Anterior cingulate cortex (tissue), 58 donors: ENCODE results near the gene FUBP1.
"Not testable (repeated sequence)": the region's sequence is repeated elsewhere in the genome, so short reads cannot be mapped to it uniquely, and the experiment has no call there.

Experiments
- DNase-seq, 58 donors: peaks; one replicate each; lab custom pipeline; 2025; lab: John Stamatoyannopoulos, UW

FUBP1 gene

GRCh38 chr1:77950873-77951272 is 28.0 kb downstream of the FUBP1 start:
- no peak for DNase-seq

- DNase-seq = no peak
Observed at GRCh38 chr1:77948841-77949424, 29.9 kb downstream of the FUBP1 start.

DNA sequence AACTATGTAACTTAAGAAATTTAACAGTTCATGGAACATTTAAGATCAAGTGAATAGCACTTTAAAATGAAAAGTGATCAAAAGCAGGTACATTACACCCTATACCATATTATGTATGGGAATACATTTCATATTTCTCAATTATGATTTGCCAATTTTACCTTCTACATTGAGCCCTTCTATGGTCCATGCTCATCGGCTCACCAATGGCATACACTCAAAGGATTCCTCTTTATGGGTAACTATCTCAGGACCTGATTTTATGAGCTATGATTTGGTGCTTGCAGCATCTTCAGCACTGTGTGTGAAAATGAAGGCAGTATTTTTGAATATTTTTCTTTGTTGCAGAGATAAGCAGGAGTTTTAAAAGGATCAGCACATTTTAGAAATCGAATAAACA is 33.5 kb downstream of the FUBP1 start:
- no peak for DNase-seq

- no peak for DNase-seq
Observed at GRCh38 chr1:77942400-77943140, 36.3 kb downstream of the FUBP1 start.

GRCh38 chr1:77940921-77941570 is 37.8 kb downstream of the FUBP1 start:
- no peak for DNase-seq

DNA sequence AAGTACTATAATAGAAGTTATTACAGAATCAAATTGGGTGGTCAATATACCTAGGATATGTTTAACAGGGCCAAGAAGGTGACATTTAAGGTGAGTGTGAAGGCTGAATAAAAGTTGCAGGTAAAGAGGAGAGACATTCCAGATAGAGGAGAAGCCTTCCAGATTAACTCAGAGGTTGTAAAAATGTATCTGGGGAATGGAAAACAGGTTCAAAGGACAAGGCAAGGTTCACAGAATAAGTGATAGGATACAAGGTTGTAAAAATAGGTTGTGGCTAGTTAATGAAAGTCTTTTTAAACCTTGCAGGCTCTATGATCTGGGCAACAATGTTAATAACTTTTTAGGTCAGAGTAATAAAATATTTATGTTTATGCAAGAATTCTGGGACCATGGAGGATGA is 40.2 kb downstream of the FUBP1 start:
- no peak for DNase-seq

DNA sequence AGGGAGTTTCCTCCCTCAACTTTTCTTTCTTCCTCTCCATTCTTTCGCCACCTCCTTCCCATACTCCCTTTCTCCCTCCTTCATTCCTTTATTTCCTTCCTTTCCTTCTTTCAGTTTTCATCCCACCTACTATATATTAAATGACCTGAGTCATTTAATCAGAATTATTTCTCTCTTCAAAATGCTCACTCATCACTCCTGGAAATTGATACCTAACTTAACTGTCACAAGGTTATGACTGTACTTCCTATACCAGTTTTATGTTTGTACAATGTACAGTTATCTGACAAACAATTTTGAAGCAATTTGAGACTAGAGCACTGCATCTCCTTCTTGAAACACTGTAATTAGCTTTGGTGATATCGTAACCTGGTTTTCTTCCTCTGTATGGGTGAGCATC is 49.1 kb downstream of the FUBP1 start:
- no peak for DNase-seq

GRCh38 chr1:77927414-77927813 is 51.5 kb downstream of the FUBP1 start:
- DNase-seq = no peak

- DNase-seq = no peak
Observed at GRCh38 chr1:77926561-77927357, 52.1 kb downstream of the FUBP1 start.

GRCh38 chr1:77925956-77926355 is 52.9 kb downstream of the FUBP1 start:
- no peak for DNase-seq

GRCh38 chr1:77925518-77925917 is 53.4 kb downstream of the FUBP1 start:
- no peak for DNase-seq

DNA sequence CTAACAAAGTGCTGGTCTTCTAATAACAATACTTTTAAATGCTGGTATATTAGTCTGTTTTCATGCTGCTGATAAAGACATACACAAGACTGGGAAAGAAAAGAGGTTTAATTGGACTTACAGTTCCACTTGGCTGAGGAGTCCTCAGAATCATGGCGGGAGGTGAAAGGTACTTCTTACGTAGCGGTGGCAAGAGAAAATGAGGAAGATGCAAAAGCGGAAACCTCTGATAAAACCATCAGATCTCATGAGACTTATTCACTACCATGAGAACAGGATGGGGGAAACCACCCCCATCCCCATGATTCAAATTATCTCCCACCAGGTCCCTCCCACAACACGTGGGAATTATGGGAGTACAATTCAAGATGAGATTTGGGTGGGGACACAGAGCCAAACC is 60.0 kb downstream of the FUBP1 start:
- not testable (repeated sequence) for DNase-seq

- DNase-seq = no peak
Observed at GRCh38 chr1:77910116-77910515, 68.8 kb downstream of the FUBP1 start.

DNA sequence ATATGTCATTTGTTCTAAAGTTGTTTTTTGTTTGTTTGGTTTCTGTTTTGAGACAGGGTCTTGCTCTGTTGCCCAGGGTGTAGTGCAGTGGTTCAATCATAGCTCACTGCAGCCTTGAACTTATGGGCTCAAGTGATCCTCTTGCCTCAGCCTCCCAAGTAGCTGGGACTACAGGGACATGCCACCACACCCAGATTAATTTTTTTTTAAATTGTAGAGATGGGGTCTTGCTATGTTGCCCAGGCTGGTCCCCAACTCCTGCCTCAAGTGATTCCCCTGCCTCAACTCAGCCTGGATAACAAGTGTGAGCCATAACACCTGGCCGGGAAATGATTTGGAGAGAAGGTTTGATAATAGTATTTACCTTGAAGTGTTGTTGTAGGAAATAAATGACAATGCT is 72.2 kb downstream of the FUBP1 start:
- DNase-seq = no peak

- DNase-seq = no peak
Observed at GRCh38 chr1:77906019-77906545, 72.8 kb downstream of the FUBP1 start.

GRCh38 chr1:77905603-77906002 is 73.3 kb downstream of the FUBP1 start:
- no peak for DNase-seq

DNA sequence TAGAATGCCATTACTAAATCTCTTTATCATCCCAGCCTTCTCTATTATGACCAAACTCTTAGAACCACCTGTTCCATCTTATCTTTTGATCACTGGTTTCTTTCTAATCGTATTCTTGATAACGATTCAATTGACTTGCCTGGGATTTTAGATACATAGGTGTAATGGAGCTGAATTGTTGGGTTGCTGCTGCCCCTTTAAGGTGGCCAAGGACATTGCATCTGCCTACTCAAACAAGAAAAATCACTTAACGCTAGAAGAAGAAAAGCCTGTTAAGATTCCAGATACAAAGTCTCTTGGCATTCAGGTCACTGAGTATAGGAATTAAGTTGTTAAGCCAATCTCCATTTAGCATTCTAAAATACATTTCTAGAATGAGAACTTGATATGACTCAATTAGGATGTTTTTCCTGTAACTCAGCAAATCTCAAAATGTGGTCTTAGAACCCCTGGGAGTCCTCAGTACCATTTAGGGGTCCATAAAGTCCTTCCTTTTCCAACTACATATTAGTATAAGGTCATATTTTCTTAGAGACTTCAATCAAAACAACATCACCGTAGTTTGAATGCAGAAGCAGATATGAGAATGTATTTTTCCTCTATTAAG is 78.1 kb downstream of the FUBP1 start:
- DNase-seq = peak in 14 of 58 donors; percentile 1 to 37 (median 12)

DNA sequence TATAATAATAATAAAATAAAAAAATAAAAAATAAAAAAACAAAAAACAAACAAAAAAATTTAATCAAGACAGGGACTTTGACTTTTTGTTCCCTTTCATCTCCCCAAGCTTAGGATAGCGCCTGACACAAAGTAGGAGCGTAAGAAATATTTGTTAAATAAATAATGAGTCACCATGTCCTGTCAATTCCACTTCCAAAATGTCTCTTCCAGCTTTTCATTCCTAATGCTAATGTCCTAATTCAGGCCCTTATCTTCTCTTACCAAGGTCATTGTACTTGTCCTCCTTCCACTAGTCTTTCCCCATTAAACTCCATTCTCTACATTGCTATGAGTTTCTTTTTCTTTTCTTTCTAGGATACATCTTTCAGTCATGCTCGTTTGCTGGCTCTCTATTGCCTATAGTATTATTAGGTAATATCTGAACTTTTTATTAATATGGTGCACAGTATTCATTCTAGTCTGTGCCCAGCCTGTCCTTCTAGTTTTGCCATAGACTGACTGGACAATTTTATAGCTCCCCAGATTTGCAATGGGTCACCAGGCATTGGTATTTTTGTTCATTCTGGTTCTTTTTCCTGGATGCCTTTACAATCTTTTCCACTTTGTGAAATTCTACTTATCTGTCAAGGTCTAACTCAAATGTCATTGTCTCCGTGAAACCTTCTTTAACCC is 79.1 kb downstream of the FUBP1 start:
- no peak for DNase-seq
